ENCODE measurements around the gene GPR12. TPM values are rescaled to one million over a fixed set of nuclear protein-coding genes. Genes with fewer than 3 reads are reported as not detected.
A peak's percentile ranks its signal among the peaks of the same experiment; 100 is the strongest.
"Not testable (repeated sequence)": the region's sequence is repeated elsewhere in the genome, so short reads cannot be mapped to it uniquely, and the experiment has no call there.

Gene GPR12
- total RNA-seq, 3 donors from 2014 or later, result not detected

DNA sequence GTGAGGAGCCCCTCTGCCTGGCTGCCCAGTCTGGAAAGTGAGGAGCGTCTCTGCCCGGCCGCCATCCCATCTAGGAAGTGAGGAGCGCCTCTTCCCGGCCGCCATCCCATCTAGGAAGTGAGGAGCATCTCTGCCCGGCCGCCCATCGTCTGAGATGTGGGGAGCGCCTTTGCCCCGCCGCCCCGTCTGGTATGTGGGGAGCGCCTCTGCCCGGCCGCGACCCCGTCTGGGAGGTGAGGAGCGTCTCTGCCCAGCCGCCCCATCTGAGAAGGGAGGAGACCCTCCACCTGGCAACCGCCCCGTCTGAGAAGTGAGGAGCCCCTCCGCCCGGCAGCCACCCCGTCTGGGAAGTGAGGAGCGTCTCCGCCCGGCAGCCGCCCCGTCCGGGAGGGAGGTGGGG is 37.0 kb downstream of the GPR12 start:
- H3K27me3 Mint-ChIP-seq (ENCODE audit: low read depth); H3K36me3 Mint-ChIP-seq (ENCODE audit: insufficient read depth); H3K4me3 Mint-ChIP-seq; DNase-seq; H3K9me3 Mint-ChIP-seq; ATAC-seq: not testable (repeated sequence)
- H3K4me1 Mint-ChIP-seq (ENCODE audit: low read depth), result peaks cover 24% of the 10 kb centered on the region

DNA sequence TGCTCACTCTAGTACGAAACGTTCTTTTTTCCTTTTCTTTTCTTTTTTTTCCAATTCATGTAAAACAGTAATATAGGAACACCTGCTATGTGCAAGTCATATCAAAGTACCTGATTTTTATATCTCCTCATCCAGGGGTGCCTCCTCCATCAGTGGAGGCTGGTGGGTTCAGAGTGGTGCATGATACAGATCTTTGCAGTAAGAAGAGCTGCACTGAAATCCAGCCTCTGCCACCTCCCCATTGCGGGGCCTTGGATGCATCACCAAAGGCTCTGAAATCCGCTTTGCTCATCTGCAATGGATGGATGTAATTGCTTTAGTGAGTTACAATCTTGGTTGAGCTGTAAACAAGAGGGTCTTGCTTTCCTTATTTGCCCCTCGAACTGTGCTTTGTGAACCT is 38.3 kb downstream of the GPR12 start:
- no peaks in the 10 kb centered on the region for H3K36me3 Mint-ChIP-seq (ENCODE audit: insufficient read depth)
- H3K27me3 Mint-ChIP-seq (ENCODE audit: low read depth), result no peaks in the 10 kb centered on the region
- DNase-seq, result no peak
- H3K4me1 Mint-ChIP-seq (ENCODE audit: low read depth), result peaks cover 24% of the 10 kb centered on the region
- H3K9me3 Mint-ChIP-seq, result no peaks in the 10 kb centered on the region
- ATAC-seq, result no peak
- H3K4me3 Mint-ChIP-seq, result no peak overlapping the region

DNA sequence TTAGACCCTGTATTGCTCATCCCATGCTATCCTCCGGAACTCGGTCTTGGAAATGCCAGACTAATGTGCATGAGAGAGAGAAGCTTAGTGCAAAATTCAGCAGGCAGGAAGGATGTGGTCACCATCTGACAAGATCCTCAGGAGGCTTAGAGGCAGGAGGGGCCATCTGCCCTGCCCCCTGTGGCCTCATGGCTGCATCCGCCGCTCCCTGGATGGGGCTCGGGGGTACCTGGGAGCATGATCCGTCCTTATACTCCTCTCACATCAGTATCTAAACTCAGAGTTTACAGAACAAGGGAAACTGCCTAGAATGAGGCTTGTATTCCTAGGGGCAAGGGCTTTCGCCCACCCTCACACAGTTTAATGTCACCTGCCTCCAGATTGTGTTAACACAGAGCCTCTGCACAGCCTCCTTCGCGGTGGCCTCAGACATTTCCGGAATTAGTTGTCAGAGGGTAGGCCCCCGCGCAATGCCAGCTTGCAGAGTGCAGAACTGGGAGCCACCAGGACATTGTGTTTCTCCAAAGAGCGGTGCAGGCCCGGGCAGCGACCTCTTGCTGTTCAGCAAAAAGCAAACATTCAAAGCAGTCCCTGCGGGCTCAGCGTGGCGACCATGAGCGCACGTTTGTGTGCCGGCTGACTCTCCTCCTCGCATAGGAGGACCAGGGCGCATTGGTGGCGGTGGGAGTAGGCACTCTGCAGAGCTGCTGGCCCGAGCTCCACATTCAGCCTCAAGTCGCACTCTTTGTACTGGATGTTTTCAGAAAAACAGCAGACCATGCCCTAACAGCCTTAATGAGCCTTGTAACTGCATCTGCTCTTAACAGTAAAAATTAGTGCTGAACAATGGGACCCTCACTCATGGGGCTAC is 39.1 kb downstream of the GPR12 start:
- H3K9me3 Mint-ChIP-seq, result no peaks in the 10 kb centered on the region
- no peaks in the 10 kb centered on the region for H3K27me3 Mint-ChIP-seq (ENCODE audit: low read depth)
- ATAC-seq (peak; percentile 70 to 79), DNase-seq (no peak)
- no peaks in the 10 kb centered on the region for H3K36me3 Mint-ChIP-seq (ENCODE audit: insufficient read depth)
- H3K4me3 Mint-ChIP-seq, result peak overlapping the region; percentile 67
- H3K4me1 Mint-ChIP-seq (ENCODE audit: low read depth), result peaks cover 24% of the 10 kb centered on the region

DNA sequence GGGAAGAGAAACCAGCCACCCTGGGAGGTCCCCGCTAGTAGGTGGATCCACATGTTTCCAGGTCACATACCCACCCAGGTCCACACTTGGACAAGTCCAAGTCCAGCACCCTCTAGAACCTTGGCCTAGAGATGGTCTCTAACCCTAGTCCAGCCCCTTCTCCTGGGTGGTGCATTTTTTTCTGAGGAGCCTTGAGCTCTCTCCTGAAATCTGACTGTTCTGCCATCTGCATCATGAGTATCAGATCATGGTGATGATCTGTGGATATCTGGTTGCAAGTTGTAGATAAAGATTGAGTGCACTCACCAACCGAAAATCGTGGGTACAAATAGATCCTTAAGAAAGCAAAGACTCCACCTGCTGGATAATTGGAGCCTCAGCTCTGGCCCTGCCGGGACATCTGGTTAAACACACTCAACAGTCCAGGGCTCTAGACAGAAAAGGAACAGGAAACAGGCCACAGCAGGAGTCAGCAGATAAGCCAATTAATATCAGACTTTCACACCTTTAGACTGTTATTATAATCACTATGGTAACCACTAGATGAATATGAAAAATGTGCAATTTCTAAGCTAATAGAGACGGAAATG is 41.1 kb downstream of the GPR12 start:
- no peak overlapping the region for H3K4me3 Mint-ChIP-seq
- DNase-seq, result no peak
- no peaks in the 10 kb centered on the region for H3K36me3 Mint-ChIP-seq (ENCODE audit: insufficient read depth)
- H3K4me1 Mint-ChIP-seq (ENCODE audit: low read depth), result peaks cover 24% of the 10 kb centered on the region
- H3K27me3 Mint-ChIP-seq (ENCODE audit: low read depth), result no peaks in the 10 kb centered on the region
- no peaks in the 10 kb centered on the region for H3K9me3 Mint-ChIP-seq
- ATAC-seq, result no peak

DNA sequence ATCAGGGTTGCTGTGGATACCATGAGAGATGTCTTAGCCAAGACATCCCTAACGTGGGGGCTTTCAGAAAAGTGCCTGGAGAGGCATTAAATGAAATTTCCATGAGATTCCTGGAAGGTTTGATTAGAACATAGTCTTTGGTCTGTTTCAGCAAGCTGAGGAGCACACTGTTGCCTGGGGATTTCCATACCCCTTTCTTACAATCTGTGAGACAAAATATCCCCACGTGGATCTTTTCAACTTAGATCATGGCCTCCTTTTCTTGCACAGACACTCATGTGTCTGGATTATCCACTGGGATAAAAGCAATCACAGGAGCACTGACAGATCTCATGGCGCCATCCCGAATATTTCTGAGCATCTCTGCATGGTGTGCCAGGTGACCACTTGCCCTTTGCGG is 41.7 kb downstream of the GPR12 start:
- Mint-ChIP-seq H3K36me3 (ENCODE audit: insufficient read depth) (no peaks in the 10 kb centered on the region), H3K27me3 (ENCODE audit: low read depth) (no peaks in the 10 kb centered on the region), H3K9me3 (no peaks in the 10 kb centered on the region), H3K4me1 (ENCODE audit: low read depth) (peaks cover 24% of the 10 kb centered on the region), H3K4me3 (no peak overlapping the region)
- ATAC-seq (no peak), DNase-seq (no peak)

DNA sequence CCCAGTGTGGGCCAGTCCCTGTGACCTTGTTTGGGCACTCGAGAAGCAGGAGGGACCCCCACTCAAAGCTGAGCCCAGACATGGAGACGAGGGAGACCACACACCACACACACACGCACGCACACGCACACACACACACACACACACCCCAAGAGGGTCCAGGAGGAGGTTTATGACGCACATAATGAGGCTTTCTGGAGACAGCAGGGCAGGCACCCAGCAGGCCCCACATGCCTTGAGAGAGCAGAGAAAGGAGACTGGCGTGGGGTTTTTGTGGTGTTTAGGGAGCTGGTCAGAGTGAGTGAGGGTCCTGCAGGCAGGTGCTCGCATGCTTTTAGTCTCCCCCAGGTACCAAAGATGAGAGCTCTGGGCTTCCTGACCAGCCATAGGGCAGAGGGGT is 42.4 kb downstream of the GPR12 start:
- Mint-ChIP-seq H3K27me3 (ENCODE audit: low read depth) (no peaks in the 10 kb centered on the region), H3K4me1 (ENCODE audit: low read depth) (peaks cover 24% of the 10 kb centered on the region), H3K36me3 (ENCODE audit: insufficient read depth) (no peaks in the 10 kb centered on the region), H3K9me3 (no peaks in the 10 kb centered on the region), H3K4me3 (no peak overlapping the region)
- ATAC-seq, result no peak
- DNase-seq, result no peak

DNA sequence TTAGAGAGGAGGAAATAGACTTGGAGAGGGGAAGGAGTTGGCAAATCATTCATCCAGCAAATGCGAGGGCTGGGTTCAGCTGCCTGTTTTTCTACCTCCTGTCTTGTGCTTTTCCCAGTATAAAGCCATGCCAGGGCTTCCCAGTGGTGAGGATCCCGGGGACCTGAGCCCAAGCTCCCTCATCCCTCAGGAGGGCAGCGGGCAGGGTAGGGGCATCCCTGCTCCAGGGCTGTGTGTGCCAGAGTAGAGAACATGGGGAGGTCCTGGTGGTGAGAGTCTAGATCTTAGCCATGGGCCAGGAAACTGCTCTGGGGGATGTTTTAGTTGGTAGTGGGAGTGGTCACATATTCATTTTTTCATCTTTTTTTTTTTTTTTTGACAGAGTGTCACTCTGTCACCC is 43.6 kb downstream of the GPR12 start:
- Mint-ChIP-seq H3K9me3 (peaks cover 7% of the 10 kb centered on the region), H3K36me3 (ENCODE audit: insufficient read depth) (no peaks in the 10 kb centered on the region), H3K4me1 (ENCODE audit: low read depth) (peaks cover 20% of the 10 kb centered on the region), H3K4me3 (no peak overlapping the region), H3K27me3 (ENCODE audit: low read depth) (no peaks in the 10 kb centered on the region)
- ATAC-seq, result no peak
- DNase-seq, result no peak

DNA sequence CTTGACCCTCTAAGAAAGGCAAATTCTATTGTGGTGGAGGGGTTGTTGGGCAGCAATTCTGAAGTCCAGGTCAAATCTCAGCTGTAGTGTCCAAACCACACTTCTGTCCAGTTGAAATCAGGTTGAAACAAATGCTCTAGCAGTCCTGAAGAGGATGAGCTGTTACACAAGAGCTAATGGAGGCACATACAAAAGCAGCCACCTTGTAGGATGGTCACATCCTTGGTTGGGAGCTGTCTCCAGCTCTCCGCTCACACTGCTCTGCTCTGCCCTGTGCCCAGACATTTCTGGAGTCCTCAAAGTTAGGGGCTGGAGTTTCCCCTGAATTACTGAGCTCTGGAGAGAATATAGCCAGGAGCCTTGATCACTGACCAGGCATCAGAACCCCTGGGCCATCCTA is 47.2 kb downstream of the GPR12 start:
- ATAC-seq, result no peak
- Mint-ChIP-seq H3K9me3 (peaks cover 7% of the 10 kb centered on the region), H3K27me3 (ENCODE audit: low read depth) (no peaks in the 10 kb centered on the region), H3K4me1 (ENCODE audit: low read depth) (no peaks in the 10 kb centered on the region), H3K36me3 (ENCODE audit: insufficient read depth) (no peaks in the 10 kb centered on the region), H3K4me3 (no peak overlapping the region)
- DNase-seq, result no peak

DNA sequence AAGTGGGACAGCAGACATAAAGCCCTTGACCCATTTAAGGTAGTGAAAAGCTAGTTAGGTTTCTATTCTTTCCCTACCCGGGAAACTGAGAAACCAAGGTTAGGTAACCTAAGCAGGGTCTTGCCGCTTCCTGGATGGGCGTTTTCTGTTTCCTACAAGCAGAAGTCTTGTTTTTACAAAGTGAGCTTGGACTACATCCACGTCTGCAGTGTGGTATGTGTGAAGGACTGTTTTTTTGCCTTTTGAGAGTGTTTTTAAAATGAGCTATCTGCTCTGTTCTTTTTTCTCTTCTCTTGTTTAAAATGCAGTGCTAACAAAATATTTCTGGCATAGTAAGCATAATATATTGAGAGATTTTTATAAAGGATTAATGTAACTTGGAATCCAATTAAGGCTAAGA is 49.4 kb downstream of the GPR12 start:
- H3K9me3 Mint-ChIP-seq, result peaks cover 7% of the 10 kb centered on the region
- H3K27me3 Mint-ChIP-seq (ENCODE audit: low read depth), result no peaks in the 10 kb centered on the region
- H3K4me3 Mint-ChIP-seq, result no peak overlapping the region
- H3K36me3 Mint-ChIP-seq (ENCODE audit: insufficient read depth), result no peaks in the 10 kb centered on the region
- no peak for ATAC-seq
- DNase-seq, result no peak
- no peaks in the 10 kb centered on the region for H3K4me1 Mint-ChIP-seq (ENCODE audit: low read depth)

DNA sequence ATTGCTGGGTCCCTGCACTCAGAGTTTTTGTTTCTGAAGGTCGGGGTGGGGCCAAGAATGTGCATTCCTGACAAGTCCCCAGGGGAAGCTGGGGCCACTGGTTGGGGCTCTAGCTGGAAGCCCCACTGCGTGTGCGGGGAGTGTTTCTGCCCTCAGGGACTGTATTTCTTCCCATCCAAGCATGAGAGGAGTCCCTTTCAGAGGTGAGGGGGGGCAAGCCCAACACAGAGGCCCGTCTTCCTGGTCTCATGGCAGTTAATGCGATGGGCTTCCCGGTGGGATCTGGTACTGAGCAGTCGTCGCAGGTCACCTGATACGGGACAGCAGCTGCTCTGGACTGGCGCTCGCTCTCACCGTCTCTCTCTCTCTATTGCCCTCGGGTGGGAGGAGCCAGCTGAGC is 50.4 kb downstream of the GPR12 start:
- Mint-ChIP-seq H3K9me3 (peaks cover 7% of the 10 kb centered on the region), H3K27me3 (ENCODE audit: low read depth) (peaks cover 4% of the 10 kb centered on the region), H3K4me1 (ENCODE audit: low read depth) (no peaks in the 10 kb centered on the region), H3K36me3 (ENCODE audit: insufficient read depth) (no peaks in the 10 kb centered on the region), H3K4me3 (no peak overlapping the region)
- ATAC-seq (no peak), DNase-seq (no peak)

DNA sequence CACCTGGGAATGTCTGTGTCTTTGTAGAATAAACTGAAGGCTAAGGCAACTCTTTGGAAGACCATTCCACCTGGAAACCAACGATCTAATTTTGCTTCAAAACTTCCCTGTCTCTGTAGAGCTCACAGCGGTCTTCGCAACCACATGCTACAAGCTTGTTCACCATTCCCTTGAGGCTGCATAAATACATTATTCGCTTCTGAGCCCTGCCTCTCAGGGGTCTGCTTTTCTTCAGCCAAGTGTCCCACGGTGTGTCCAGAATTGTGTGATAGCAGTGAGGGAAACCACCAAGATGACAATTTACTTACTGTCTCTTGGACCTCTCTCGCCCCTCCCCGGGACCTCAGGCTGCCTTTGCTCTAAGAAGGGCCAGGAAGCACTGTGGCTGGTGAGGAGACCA is 51.1 kb downstream of the GPR12 start:
- Mint-ChIP-seq H3K4me1 (ENCODE audit: low read depth) (no peaks in the 10 kb centered on the region), H3K36me3 (ENCODE audit: insufficient read depth) (no peaks in the 10 kb centered on the region), H3K4me3 (no peak overlapping the region), H3K9me3 (peaks cover 7% of the 10 kb centered on the region), H3K27me3 (ENCODE audit: low read depth) (peaks cover 4% of the 10 kb centered on the region)
- DNase-seq, result no peak
- no peak for ATAC-seq

DNA sequence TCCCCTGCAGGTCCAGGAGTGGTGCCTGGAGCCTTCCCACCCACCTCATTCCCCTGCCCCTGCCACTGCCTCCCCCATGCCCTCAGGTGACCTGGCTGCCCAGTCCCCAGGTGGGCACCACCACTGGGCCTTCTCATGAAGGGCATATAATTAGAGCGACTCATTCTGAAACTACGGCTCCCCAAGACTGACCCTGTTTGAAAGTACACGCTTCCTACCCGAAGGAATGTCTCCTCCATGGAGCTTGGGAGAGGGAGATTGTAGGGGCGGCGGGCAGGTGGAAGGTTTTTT is 52.6 kb downstream of the GPR12 start:
- Mint-ChIP-seq H3K4me1 (ENCODE audit: low read depth) (no peaks in the 10 kb centered on the region), H3K36me3 (ENCODE audit: insufficient read depth) (no peaks in the 10 kb centered on the region), H3K4me3 (no peak overlapping the region), H3K9me3 (peaks cover 6% of the 10 kb centered on the region), H3K27me3 (ENCODE audit: low read depth) (peaks cover 6% of the 10 kb centered on the region)
- ATAC-seq (no peak), DNase-seq (no peak)

DNA sequence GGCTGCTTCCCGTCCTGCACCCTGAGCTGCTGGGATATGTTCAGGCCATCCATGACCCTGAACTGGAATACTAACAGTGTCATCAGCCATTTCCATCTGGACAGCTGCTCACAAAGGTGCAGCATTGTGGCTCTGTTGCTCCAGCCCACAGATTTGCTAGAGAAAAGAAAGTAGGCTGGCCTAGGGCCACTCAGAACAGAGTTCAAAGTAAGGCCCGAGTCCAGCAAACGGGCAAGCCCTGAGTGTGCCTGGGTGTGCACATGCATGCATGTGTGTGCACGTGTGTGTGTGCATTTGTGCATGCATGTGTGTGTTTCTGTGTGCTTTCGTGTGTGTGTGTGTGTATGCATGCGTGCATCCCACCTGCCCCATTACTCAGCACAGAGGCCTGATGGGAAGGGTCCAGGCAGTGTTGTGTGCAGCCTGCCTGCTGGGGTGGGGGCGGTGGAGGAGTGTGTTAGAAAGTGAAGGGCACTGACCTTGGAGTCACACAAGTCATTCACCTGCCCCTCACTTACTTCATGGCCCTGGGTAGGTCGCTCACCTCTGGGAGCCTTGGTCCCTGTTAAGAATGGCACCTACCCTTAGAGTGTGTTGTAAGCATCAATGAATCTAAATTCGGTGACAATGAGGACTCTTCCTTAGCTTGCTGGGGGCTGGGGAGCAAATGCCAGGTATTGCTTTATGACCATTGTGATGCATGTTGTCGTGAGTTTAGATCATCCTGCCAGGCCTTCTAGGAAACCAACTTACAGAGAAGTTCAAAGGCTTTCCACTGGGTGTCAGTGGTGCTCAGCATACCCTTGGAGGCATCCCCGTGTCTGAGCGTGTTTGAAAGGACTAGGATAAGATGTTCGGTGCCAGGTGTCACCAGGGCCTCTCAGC is 53.2 kb downstream of the GPR12 start:
- no peaks in the 10 kb centered on the region for H3K4me1 Mint-ChIP-seq (ENCODE audit: low read depth)
- DNase-seq (no peak), ATAC-seq (peak; percentile 56 to 66)
- peaks cover under 1% of the 10 kb centered on the region for H3K9me3 Mint-ChIP-seq
- no peak overlapping the region for H3K4me3 Mint-ChIP-seq
- H3K27me3 Mint-ChIP-seq (ENCODE audit: low read depth), result peaks cover 6% of the 10 kb centered on the region
- H3K36me3 Mint-ChIP-seq (ENCODE audit: insufficient read depth), result no peaks in the 10 kb centered on the region

DNA sequence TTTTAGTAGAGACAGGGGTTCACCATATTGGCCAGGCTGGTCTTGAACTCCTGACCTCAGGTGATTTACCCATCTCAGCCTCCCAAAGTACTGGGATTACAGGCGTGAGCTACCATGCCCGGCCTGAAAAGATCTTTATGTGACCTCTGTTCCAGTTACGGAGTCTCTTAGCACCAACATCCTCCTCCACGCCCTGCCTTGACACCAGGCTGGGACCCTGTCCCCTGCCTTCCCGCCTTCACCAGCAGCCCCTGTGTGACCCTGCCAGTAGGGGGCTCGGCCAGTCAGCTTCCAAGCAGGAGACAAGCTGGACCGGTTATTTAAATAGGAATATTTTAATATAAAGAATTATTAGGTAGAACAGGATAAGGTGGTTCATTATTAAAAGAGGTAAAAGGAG is 54.2 kb downstream of the GPR12 start:
- Mint-ChIP-seq H3K4me3 (no peak overlapping the region), H3K27me3 (ENCODE audit: low read depth) (peaks cover 6% of the 10 kb centered on the region), H3K9me3 (no peaks in the 10 kb centered on the region), H3K4me1 (ENCODE audit: low read depth) (no peaks in the 10 kb centered on the region), H3K36me3 (ENCODE audit: insufficient read depth) (no peaks in the 10 kb centered on the region)
- DNase-seq, result no peak
- ATAC-seq, result no peak

DNA sequence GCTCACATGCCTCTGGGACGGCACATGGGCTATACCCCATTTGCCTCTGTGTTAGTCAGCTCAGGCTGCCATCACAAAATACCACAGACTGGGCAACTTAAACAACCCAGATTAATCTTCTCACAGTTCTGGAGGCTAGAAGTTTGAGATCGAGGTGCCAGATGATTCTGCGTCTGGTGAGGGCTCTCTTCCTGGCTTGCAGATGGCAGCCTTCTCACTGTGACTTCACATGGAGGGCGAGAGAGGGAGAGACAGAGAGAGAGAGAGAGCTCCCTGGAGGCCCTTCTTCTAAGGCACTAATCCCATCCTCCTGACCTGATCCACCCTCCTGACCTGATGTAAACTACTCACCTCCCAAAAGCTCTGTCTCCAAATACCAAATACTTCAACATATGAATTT is 55.0 kb downstream of the GPR12 start:
- H3K9me3 Mint-ChIP-seq, result no peaks in the 10 kb centered on the region
- no peak for ATAC-seq
- no peaks in the 10 kb centered on the region for H3K4me1 Mint-ChIP-seq (ENCODE audit: low read depth)
- peaks cover 6% of the 10 kb centered on the region for H3K27me3 Mint-ChIP-seq (ENCODE audit: low read depth)
- H3K36me3 Mint-ChIP-seq (ENCODE audit: insufficient read depth), result no peaks in the 10 kb centered on the region
- H3K4me3 Mint-ChIP-seq, result no peak overlapping the region
- no peak for DNase-seq
